ENCODE data around the gene GUSB. TPM values are rescaled to one million over a fixed set of nuclear protein-coding genes. Genes with fewer than 3 reads are reported as not detected.

GUSB gene
- total RNA-seq, 1 experiment from 2014 or later = 36.5 TPM

- intact Hi-C loops (cut with micrococcal nuclease; ENCODE audit: unreplicated experiment) = no loop called here
- CTCF ChIA-PET = no interaction called here
- no TSS peak for BruUV-seq (replicated peaks)
- DNase-seq = no peak
- Mint-ChIP-seq H3K36me3 (ENCODE audit: insufficient read depth, unreplicated experiment) (no peaks in the 10 kb centered on the region), H3K4me1 (ENCODE audit: low read depth, unreplicated experiment) (peaks cover 8% of the 10 kb centered on the region), H3K27ac (ENCODE audit: unreplicated experiment) (no peak overlapping the region), H3K9me3 (ENCODE audit: low read depth, unreplicated experiment) (peaks cover 3% of the 10 kb centered on the region), H3K4me3 (ENCODE audit: low read depth, unreplicated experiment) (no peak overlapping the region), H3K27me3 (ENCODE audit: unreplicated experiment) (no peaks in the 10 kb centered on the region)
- TF ChIP-seq CTCF (IDR thresholded peaks at IDR 0.05; ENCODE audit: unreplicated experiment) = no peak
Observed at GRCh38 chr7:65915921-65916657, 65.9 kb downstream of the GUSB start.

- no peaks in the 10 kb centered on the region for H3K36me3 Mint-ChIP-seq (ENCODE audit: insufficient read depth, unreplicated experiment)
- no peak for DNase-seq
- peaks cover 3% of the 10 kb centered on the region for H3K9me3 Mint-ChIP-seq (ENCODE audit: low read depth, unreplicated experiment)
- intact Hi-C loops (cut with micrococcal nuclease; ENCODE audit: unreplicated experiment) = no loop called here
- H3K27ac Mint-ChIP-seq (ENCODE audit: unreplicated experiment) = no peak overlapping the region
- H3K4me1 Mint-ChIP-seq (ENCODE audit: low read depth, unreplicated experiment) = peaks cover 13% of the 10 kb centered on the region
- no peak overlapping the region for H3K4me3 Mint-ChIP-seq (ENCODE audit: low read depth, unreplicated experiment)
- no peak for TF ChIP-seq CTCF (IDR thresholded peaks at IDR 0.05; ENCODE audit: unreplicated experiment)
- H3K27me3 Mint-ChIP-seq (ENCODE audit: unreplicated experiment) = no peaks in the 10 kb centered on the region
- CTCF ChIA-PET = no interaction called here
- no TSS peak for BruUV-seq (replicated peaks)
Observed at GRCh38 chr7:65912237-65912636, 69.8 kb downstream of the GUSB start.

Other genes with a start within 250 kb of the GUSB start
- 22.9 and 25.3 TPM in 2 replicates for gene VKORC1L1, start 109.1 kb downstream of the GUSB start, total RNA-seq (2022)
- gene ASL, start 93.6 kb upstream of the GUSB start, total RNA-seq (2022) = 55.3 and 70.6 TPM in 2 replicates
- gene CRCP, start 132.6 kb upstream of the GUSB start, total RNA-seq (2022) = 30.1 and 30.2 TPM in 2 replicates
- 7.9 and 11.4 TPM in 2 replicates for gene TPST1, start 223.1 kb upstream of the GUSB start, total RNA-seq (2022)